ENCODE results near the gene DNER. TPM values are rescaled to one million over a fixed set of nuclear protein-coding genes. Genes with fewer than 3 reads are reported as not detected.

DNER gene
- total and polyA plus RNA-seq, 2 of the 13 experiments (the other 11 are each of a cell fraction or from before 2014, with no cell fraction given) = not detected

GRCh38 chr2:229749779-229750178 is 35.4 kb upstream of the DNER start:
- no TSS peak for BruUV-seq (replicated peaks)
- H2AFZ ChIP-seq (ENCODE audit: low read length) = no peak overlapping the region
- no peak for DNase-seq (ENCODE audit: low spot score)
- H3K79me2 ChIP-seq (ENCODE audit: insufficient read depth, low read length) = no peaks in the 10 kb centered on the region
- H3K27ac ChIP-seq (ENCODE audit: extremely low read length, insufficient read depth, low read length) = no peak overlapping the region
- intact Hi-C loops (cut with micrococcal nuclease; ENCODE audit: unreplicated experiment) (no loop called here), in situ Hi-C loops (cut with HindIII; ENCODE audit: extremely low pct_ligation_motif_present, low pct_unique_long_range_greater_than_20kb) (no loop called here)
- no peaks in the 10 kb centered on the region for H3K27me3 ChIP-seq (ENCODE audit: control insufficient read depth in 1 of 2, insufficient read depth in 2 of 2, low read length in 2 of 2)
- ChIA-PET CTCF (ENCODE audit: low intra/inter-chr PET ratio, low total read pairs) (no interaction called here), POLR2A (no interaction called here)
- no peak overlapping the region for H3K4me2 ChIP-seq (ENCODE audit: low read depth, low read length)
- no peaks in the 10 kb centered on the region for H3K9me3 ChIP-seq (ENCODE audit: low read length)
- no peaks in the 10 kb centered on the region for H3K36me3 ChIP-seq (replicated peaks in 1 of 2; ENCODE audit: control insufficient read depth in 1 of 2, insufficient read depth in 2 of 2, low read length in 2 of 2)
- no peak for ATAC-seq
- H3K9ac ChIP-seq (ENCODE audit: insufficient read depth, low read depth, low read length) = no peak overlapping the region
- 68% methylated on average over 6 of the region's 6 CpGs for WGBS (ENCODE audit: low lambda C conversion rate)
- no peak for FAIRE-seq
- H3K4me1 ChIP-seq (ENCODE audit: insufficient read depth, low read length) = peaks cover 21% of the 10 kb centered on the region
- no peaks in the 10 kb centered on the region for H4K20me1 ChIP-seq (ENCODE audit: insufficient read depth, low read length)
- H3K4me3 ChIP-seq (replicated peaks in 1 of 3; ENCODE audit: insufficient read depth in 1 of 3, low read depth in 2 of 3, low read length in 3 of 3) = no peak overlapping the region
- no peak for TF ChIP-seq KDM6A (CRISPR knock-in tag; IDR thresholded peaks at IDR 0.05; ENCODE audit: low read depth)
- TF ChIP-seq TIGD3 (CRISPR knock-in tag; IDR thresholded peaks at IDR 0.05; ENCODE audit: borderline replicate concordance) = no peak
- TF ChIP-seq HIC2 (CRISPR knock-in tag; IDR thresholded peaks at IDR 0.05; ENCODE audit: low read depth) = no peak
- TF ChIP-seq, protein P1, sequence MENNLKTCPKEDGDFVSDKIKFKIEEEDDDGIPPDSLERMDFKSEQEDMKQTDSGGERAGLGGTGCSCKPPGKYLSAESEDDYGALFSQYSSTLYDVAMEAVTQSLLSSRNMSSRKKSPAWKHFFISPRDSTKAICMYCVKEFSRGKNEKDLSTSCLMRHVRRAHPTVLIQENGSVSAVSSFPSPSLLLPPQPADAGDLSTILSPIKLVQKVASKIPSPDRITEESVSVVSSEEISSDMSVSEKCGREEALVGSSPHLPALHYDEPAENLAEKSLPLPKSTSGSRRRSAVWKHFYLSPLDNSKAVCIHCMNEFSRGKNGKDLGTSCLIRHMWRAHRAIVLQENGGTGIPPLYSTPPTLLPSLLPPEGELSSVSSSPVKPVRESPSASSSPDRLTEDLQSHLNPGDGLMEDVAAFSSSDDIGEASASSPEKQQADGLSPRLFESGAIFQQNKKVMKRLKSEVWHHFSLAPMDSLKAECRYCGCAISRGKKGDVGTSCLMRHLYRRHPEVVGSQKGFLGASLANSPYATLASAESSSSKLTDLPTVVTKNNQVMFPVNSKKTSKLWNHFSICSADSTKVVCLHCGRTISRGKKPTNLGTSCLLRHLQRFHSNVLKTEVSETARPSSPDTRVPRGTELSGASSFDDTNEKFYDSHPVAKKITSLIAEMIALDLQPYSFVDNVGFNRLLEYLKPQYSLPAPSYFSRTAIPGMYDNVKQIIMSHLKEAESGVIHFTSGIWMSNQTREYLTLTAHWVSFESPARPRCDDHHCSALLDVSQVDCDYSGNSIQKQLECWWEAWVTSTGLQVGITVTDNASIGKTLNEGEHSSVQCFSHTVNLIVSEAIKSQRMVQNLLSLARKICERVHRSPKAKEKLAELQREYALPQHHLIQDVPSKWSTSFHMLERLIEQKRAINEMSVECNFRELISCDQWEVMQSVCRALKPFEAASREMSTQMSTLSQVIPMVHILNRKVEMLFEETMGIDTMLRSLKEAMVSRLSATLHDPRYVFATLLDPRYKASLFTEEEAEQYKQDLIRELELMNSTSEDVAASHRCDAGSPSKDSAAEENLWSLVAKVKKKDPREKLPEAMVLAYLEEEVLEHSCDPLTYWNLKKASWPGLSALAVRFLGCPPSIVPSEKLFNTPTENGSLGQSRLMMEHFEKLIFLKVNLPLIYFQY (CRISPR knock-in tag; IDR thresholded peaks at IDR 0.05; ENCODE audit: borderline replicate concordance) = no peak
- no peak for TF ChIP-seq ZFP82 (CRISPR knock-in tag; IDR thresholded peaks at IDR 0.05; ENCODE audit: borderline replicate concordance)
- no peak for TF ChIP-seq ONECUT2 (CRISPR knock-in tag; IDR thresholded peaks at IDR 0.05)
- no peak for TF ChIP-seq KLF16 (CRISPR knock-in tag; IDR thresholded peaks at IDR 0.05)
- no peak for TF ChIP-seq NFYC (CRISPR knock-in tag; IDR thresholded peaks at IDR 0.05)
- no peak for TF ChIP-seq ZNF317 (CRISPR knock-in tag; IDR thresholded peaks at IDR 0.05)
- TF ChIP-seq MEIS1 (CRISPR knock-in tag; IDR thresholded peaks at IDR 0.05; ENCODE audit: borderline replicate concordance) = no peak
- no peak for TF ChIP-seq AHDC1 (CRISPR knock-in tag; IDR thresholded peaks at IDR 0.05; ENCODE audit: borderline replicate concordance)
- no peak for TF ChIP-seq ZSCAN9 (CRISPR knock-in tag; IDR thresholded peaks at IDR 0.05; ENCODE audit: borderline replicate concordance)
- TF ChIP-seq SOX5 (CRISPR knock-in tag; IDR thresholded peaks at IDR 0.05; ENCODE audit: borderline replicate concordance) = no peak

All from HepG2 (cell line).